EH (cell line): ENCODE data around the gene CYGB.

Experiments
- DNase-seq: peaks from one replicate; pipeline ENCODE4 v3.0.0-alpha.2; 2015; ENCODE audit warnings: low read depth

The CYGB gene

DNA sequence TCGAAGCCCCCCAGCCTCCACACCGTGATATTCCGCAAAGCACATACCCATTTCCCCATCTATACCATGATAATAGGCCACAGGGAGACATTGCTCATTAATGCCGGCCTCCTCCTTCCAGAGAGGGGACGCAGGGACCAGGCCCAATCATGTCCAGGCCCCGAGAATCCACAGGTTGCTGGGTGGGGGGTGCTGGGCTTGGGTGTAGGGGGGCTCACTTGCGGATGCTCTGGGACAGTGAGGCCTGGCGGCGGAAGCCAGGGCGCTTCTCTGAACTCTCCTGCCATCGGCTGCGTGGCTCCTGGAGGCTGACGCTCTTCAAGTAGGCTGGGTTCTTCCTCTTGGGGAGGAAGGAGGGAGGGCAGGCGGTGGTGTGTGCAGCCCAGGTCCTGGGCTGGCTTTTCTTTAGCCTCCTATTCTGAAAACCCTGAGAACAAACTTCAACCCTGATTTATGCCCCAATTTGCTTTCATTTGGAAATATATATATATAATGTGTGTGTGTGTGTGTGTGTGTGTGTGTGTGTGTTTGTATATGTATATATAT is 57.9 kb downstream of the CYGB start:
- DNase-seq, result no peak

DNA sequence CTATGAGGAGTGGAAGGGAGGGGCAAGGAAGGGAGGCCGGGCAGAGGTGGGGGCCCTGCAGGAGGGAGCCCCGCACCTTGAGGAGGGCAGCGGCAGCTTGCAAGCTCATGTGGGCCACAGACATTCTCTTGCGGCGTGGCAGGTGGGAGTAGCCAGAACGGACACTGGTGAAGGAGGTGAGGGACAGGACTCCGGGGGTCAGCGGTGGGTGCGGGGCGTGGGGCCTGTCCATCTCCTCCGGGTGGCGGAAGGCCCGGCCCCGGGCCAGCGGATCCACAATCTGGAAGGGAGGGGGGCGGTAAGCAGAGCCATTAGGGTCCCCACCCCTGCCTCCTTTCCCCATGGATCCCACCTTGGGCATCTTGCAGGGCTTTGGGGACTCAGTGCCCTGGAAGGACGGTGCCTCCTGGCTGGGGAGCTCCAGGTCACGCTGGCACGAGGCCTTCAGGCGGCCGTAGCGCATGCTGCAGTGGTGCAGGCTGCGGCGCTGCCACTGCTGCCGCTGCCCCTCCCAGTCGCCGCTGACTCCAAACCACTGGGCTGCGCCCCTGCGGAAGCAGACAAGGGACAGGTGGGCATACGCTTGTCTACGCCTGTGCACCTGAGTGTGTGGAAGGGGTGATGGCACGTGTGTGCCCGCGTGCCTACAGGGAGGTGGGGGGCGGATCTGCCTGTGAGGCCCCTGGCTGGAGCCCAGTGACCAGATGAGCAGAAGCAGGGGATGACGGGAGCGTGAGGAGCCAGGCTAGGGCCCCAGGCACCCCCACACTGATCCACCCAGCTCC is 58.6 kb downstream of the CYGB start:
- DNase-seq, result no peak

DNA sequence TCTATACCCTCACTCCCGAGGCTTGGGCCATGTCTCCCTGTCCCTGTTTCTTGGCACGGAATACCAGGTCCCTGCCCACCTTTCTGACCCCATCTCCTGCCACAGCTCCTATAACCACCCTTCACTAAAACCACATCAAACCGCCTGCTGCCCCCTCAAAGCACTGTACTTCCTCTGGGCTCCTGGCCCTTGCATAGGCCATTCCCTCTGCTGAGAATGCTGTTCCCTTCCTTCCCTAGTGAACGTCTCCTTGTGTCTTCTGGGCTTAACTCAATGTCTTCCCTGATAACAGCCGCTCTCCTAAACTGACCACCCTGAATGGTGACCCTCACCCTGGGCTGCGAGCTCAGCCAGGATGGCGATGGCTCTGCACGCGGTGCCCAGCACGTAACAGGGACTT is 59.4 kb downstream of the CYGB start:
- no peak for DNase-seq

DNA sequence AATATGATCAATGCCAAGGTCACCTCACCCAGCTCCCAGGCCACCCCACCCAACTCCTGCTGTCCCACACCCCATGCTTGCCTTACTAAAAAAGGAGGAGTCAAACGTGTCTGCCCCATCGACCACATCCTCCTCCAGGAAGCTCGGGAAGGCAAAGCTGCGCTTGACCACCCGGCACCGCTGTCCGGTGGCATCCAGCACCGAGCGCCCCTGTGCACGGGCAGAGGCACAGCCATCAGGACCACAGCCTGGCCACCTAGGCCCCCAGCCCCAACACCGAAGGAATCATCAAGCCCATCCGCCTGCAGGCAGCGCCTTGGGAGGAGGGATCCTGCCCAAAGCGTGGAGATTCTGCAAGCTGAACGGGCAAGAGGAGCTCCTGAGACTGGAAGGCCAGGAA is 59.9 kb downstream of the CYGB start:
- no peak for DNase-seq
